Measurements from ENCODE around the gene MTRF1. TPM values are rescaled to one million over a fixed set of nuclear protein-coding genes. Genes with fewer than 3 reads are reported as not detected.

MTRF1 gene
- total and polyA plus RNA-seq, 11 donors, result 8.3 to 12.0 (median 10.1) TPM

GRCh38 chr13:41311406-41312175 is 48.2 kb upstream of the MTRF1 start:
- 0 to 1% (median 0%) methylated on average over 29 to 73 of the region's 73 CpGs for WGBS, 4 donors

DNA sequence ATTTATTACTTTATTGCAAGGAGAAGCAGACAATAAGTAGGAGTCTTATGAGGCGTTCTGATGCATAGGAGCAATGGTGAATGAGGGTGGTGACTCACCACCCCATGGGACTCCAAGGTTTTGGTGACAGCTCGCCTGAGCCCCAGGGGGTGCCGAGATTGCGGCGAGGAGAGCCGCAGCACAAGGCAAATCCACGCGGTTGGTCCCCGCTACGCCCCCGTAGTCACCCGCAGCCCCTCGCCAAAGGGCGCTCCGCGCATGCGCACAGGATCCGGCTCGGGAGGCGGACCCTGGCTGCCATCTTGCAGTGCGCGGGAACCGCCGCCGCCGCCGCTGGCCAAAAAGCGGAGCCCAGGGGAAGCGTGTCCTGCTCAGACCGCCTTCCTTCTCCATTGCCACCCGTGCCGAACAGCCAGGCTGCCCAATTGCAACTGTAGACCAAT is 47.6 kb upstream of the MTRF1 start, which contains the start of gene NAA16:
NAA16 (plus strand) TSS at position 305 of the 443 bp plus-strand sequence. CDS start 262 bp downstream, outside the sequence.
- TF ChIP-seq, protein P1, sequence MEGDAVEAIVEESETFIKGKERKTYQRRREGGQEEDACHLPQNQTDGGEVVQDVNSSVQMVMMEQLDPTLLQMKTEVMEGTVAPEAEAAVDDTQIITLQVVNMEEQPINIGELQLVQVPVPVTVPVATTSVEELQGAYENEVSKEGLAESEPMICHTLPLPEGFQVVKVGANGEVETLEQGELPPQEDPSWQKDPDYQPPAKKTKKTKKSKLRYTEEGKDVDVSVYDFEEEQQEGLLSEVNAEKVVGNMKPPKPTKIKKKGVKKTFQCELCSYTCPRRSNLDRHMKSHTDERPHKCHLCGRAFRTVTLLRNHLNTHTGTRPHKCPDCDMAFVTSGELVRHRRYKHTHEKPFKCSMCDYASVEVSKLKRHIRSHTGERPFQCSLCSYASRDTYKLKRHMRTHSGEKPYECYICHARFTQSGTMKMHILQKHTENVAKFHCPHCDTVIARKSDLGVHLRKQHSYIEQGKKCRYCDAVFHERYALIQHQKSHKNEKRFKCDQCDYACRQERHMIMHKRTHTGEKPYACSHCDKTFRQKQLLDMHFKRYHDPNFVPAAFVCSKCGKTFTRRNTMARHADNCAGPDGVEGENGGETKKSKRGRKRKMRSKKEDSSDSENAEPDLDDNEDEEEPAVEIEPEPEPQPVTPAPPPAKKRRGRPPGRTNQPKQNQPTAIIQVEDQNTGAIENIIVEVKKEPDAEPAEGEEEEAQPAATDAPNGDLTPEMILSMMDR (IDR thresholded peaks at IDR 0.05), result peak in 3 of 12 donors; percentile 15 to 25 (median 23)
- peak in 1 of 2 donors; percentile 58 for TF ChIP-seq POLR2A (IDR thresholded peaks at IDR 0.05)
- intact Hi-C loops (cut with DNase I), result loop anchor here in 1 of 10 donors (5.0 kb wide), 1 partner anchor 49 kb away; the partner anchor contains the start of gene MTRF1
- Histone ChIP-seq H3K27me3 (no peaks in the 10 kb centered on the region), H3K36me3 (no peaks in the 10 kb centered on the region), H3K27ac (peak within 1 kb of the TSS; percentile 52 to 97 (median 92)), H3K9me3 (no peaks in the 10 kb centered on the region), H3K4me1 (peaks cover 0 to 44% (median 27%) of the 10 kb centered on the region in 12 donors), H3K4me3 (peak within 1 kb of the TSS; percentile 64 to 100 (median 80))
- ATAC-seq (peak; percentile 90 to 96 (median 94)), DNase-seq (peak; percentile 93 to 97 (median 94))
- 0 to 2% (median 1%) methylated on average over 12 to 32 of the region's 32 CpGs for WGBS, 4 donors

More at GRCh38 chr13:41311406-41312175, 48.2 kb upstream of the MTRF1 start:
- Histone ChIP-seq H3K36me3 (no peaks in the 10 kb centered on the region), H3K9me3 (no peaks in the 10 kb centered on the region), H3K4me3 (peak overlapping the region; percentile 64 to 100 (median 80)), H3K4me1 (peaks cover 0 to 45% (median 27%) of the 10 kb centered on the region in 12 donors), H3K27me3 (no peaks in the 10 kb centered on the region), H3K27ac (peak overlapping the region; percentile 52 to 97 (median 92))
- TF ChIP-seq POLR2A (IDR thresholded peaks at IDR 0.05), result no peak
- TF ChIP-seq, protein P1 (IDR thresholded peaks at IDR 0.05), result no peak
- peak; percentile 29 to 82 (median 72) for ATAC-seq
- intact Hi-C loops (cut with DNase I), result loop anchor here in 1 of 10 donors (5.0 kb wide), 1 partner anchor 49 kb away; the partner anchor contains the start of gene MTRF1
- DNase-seq, result peak; percentile 23 to 75 (median 45)

DNA sequence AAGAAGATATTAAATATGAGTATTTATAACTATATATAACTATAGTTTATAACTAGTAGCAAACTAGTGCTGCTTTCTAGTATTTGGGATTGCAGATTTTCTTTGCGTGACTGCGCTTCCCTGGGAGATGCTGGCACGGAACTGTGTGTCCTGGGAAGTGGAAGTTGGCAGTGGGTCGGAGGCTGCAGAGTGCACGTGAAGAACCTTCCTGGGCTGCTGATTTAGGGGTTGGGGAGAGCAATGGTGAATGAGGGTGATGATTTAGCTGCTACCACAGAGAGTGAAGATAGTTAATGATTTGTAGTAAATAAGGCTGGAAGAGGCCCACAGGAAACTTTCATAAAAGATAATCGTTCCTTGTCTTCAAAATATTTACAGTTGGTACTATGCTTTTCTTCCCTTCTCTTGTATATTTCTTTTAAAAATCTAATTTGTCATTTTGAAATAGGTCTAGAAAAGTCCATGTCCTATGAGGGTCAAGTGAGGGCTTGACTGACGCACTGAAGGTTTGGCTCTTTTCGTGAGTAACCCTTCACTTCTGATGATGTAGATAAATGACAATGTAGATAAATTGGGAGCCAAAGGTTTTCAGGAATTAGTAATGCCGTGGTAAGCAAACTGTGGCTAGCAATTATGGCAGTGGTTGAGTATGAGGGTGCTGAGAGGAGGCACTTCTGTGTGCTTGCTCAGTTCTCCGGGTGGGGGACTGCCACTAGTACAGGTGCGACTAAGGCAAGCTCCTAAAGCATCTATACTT is 44.7 kb upstream of the MTRF1 start:
- ATAC-seq, result no peak
- H3K4me3 ChIP-seq, result no peak overlapping the region
- H3K9me3 ChIP-seq, result no peaks in the 10 kb centered on the region
- H3K4me1 ChIP-seq, result peaks cover 0 to 16% (median 8%) of the 10 kb centered on the region in 12 donors
- TF ChIP-seq, protein P1 (IDR thresholded peaks at IDR 0.05), result no peak
- TF ChIP-seq POLR2A (IDR thresholded peaks at IDR 0.05), result no peak
- no peak overlapping the region for H3K27ac ChIP-seq
- intact Hi-C loops (cut with DNase I), result no loop called here
- 85 to 93% (median 86%) methylated on average over 11 of the region's 11 CpGs for WGBS, 4 donors
- DNase-seq, result no peak
- H3K36me3 ChIP-seq, result no peaks in the 10 kb centered on the region
- H3K27me3 ChIP-seq, result no peaks in the 10 kb centered on the region

Data from heart left ventricle (tissue), 16 donors.